Spleen (tissue), 7 donors: Measurements from ENCODE around the gene CPT1A.

ENCODE experiments used
- POLR2AphosphoS5 ChIP-seq, 3 donors: sonication (generic); formaldehyde crosslinking; IDR thresholded peaks; one replicate each; pipeline ENCODE4 v1.5.1; 2017; ENCODE audit warnings: antibody characterized with exemption in 3 of 3
- TF ChIP-seq, protein P1 (sequence below), 11 experiments: fragments of 200-600 bp in 7 of 11; fragments of 450-650 bp in 4 of 11; sonication (generic) in 4 of 11; IDR thresholded peaks in 8 of 11; conservative IDR thresholded peaks in 3 of 11; 1 replicate in 7 of 11; 2 replicates in 4 of 11; pipeline versions ENCODE4 v1.4.0 to v1.8.0; 2016 to 2021; ENCODE audit warnings: antibody characterized with exemption in 11 of 11, inconsistent platforms in 4 of 11, mild to moderate bottlenecking in 1 of 11
- donor health status: DM: no; HTN: no; CAD: no; lungs with moderate emphysema.
- donor health status: DM: no; HTN: no; CAD: no.
- donor health status: DM: no; HTN: no; CAD: no.

DNA sequence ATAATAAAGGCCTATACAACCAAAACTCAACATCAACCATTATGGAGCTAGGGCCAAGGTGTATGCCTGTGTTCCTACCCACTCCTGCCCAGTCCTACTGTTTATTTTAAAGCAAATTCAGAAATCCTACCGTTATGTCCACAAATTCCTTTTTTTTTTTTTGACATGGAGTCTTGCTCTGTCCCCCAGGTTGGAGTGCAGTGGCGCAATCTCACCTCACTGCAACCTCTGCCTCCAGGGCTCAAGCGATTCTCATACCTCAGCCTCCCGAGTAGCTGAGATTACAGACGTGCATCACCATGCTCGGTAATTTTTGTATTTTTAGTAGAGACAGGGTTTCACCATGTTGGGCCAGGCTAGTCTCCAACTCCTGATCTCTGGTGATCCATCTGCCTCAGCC, 3.1 kb upstream of the CPT1A start:
- TF ChIP-seq, protein P1, sequence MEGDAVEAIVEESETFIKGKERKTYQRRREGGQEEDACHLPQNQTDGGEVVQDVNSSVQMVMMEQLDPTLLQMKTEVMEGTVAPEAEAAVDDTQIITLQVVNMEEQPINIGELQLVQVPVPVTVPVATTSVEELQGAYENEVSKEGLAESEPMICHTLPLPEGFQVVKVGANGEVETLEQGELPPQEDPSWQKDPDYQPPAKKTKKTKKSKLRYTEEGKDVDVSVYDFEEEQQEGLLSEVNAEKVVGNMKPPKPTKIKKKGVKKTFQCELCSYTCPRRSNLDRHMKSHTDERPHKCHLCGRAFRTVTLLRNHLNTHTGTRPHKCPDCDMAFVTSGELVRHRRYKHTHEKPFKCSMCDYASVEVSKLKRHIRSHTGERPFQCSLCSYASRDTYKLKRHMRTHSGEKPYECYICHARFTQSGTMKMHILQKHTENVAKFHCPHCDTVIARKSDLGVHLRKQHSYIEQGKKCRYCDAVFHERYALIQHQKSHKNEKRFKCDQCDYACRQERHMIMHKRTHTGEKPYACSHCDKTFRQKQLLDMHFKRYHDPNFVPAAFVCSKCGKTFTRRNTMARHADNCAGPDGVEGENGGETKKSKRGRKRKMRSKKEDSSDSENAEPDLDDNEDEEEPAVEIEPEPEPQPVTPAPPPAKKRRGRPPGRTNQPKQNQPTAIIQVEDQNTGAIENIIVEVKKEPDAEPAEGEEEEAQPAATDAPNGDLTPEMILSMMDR (IDR thresholded peaks at IDR 0.05 in 8 of 11, conservative IDR thresholded peaks at IDR 0.05 in 3 of 11) = no peak
- no peak for TF ChIP-seq POLR2AphosphoS5 (IDR thresholded peaks at IDR 0.05)
